Activated effector memory CD4-positive, alpha-beta T cell treated with anti-CD3 and anti-CD28 coated beads, Interleukin-2, amount 50 U/mL, for 16 hours (primary cell): ENCODE results near the gene CHAD.
"Not testable (repeated sequence)": the region's sequence is repeated elsewhere in the genome, so short reads cannot be mapped to it uniquely, and the experiment has no call there.

ENCODE experiments used
- DNase-seq: peaks from one replicate; pipeline ENCODE4 v3.0.0-alpha.2; 2020

The CHAD gene

GRCh38 chr17:50472761-50473161, 4.1 kb upstream of the CHAD start:
- not testable (repeated sequence) for DNase-seq

GRCh38 chr17:50472286-50472685, 3.6 kb upstream of the CHAD start:
- DNase-seq, result no peak

GRCh38 chr17:50471009-50471905, 2.6 kb upstream of the CHAD start:
- DNase-seq, result no peak

- no peak for DNase-seq
These were observed 1.7 kb upstream of the CHAD start for GRCh38 chr17:50470426-50470825.

GRCh38 chr17:50469671-50470305, 1.1 kb upstream of the CHAD start:
- DNase-seq, result no peak

GRCh38 chr17:50469208-50469605, 527 bp upstream of the CHAD start:
- no peak for DNase-seq

- DNase-seq, result no peak
These were observed 801 bp downstream of the CHAD start for GRCh38 chr17:50467855-50468303.

GRCh38 chr17:50467114-50467854, 1.4 kb downstream of the CHAD start:
- DNase-seq, result no peak

GRCh38 chr17:50466371-50467113, 2.1 kb downstream of the CHAD start:
- DNase-seq, result no peak

GRCh38 chr17:50465635-50466034, 3.0 kb downstream of the CHAD start:
- no peak for DNase-seq

GRCh38 chr17:50465171-50465570, 3.5 kb downstream of the CHAD start:
- no peak for DNase-seq

- no peak for DNase-seq
These were observed 3.9 kb downstream of the CHAD start for GRCh38 chr17:50464736-50465135.

- DNase-seq, result no peak
These were observed 4.6 kb downstream of the CHAD start for GRCh38 chr17:50464121-50464520.

GRCh38 chr17:50462446-50462845, 6.2 kb downstream of the CHAD start:
- DNase-seq, result no peak

GRCh38 chr17:50461550-50462132, 7.0 kb downstream of the CHAD start:
- DNase-seq, result no peak

- no peak for DNase-seq
These were observed 7.7 kb downstream of the CHAD start for GRCh38 chr17:50460831-50461526.

GRCh38 chr17:50459756-50460155, 8.9 kb downstream of the CHAD start:
- no peak for DNase-seq

- no peak for DNase-seq
These were observed 9.7 kb downstream of the CHAD start for GRCh38 chr17:50458701-50459676.

GRCh38 chr17:50458270-50458669, 10.4 kb downstream of the CHAD start:
- no peak for DNase-seq

GRCh38 chr17:50457621-50458020, 11.1 kb downstream of the CHAD start:
- DNase-seq, result no peak

- no peak for DNase-seq
These were observed 14.8 kb downstream of the CHAD start for GRCh38 chr17:50453901-50454300.
